Activated CD8-positive, alpha-beta memory T cell treated with anti-CD3 and anti-CD28 coated beads, Interleukin-2, amount 50 U/mL, for 4 hours (primary cell): ENCODE data around the gene CLEC2L.

Experiments
- DNase-seq: peaks from one replicate; pipeline ENCODE4 v3.0.0-alpha.2; 2020

Gene CLEC2L

GRCh38 chr7:139523199-139523941, at the start of gene CLEC2L:
CLEC2L (plus strand) TSS chr7:139523685; CDS start chr7:139523928, 243 bp downstream.
- DNase-seq = no peak

DNA sequence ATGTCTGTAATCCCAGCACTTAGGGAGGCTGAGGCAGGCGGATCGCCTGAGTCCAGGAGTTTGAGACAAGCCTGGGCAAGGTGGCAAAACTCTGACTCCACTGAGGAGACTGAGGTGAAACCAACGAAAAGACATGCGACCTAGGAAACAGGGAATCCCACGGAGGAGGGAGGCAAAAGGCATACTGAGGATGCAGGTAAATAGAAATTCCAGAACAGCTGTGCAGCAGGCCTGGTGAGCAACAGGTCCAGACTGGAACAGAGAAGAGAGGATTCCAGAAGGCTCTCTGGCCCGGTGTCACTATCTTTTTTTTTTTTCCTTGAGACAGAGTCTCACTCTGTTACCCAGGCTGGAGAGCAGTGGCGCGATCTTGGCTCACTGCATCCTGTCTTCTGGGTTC, 47.3 kb upstream of the CLEC2L start:
- DNase-seq = no peak

- no peak for DNase-seq
Observed at GRCh38 chr7:139476891-139477290, 46.6 kb upstream of the CLEC2L start.

DNA sequence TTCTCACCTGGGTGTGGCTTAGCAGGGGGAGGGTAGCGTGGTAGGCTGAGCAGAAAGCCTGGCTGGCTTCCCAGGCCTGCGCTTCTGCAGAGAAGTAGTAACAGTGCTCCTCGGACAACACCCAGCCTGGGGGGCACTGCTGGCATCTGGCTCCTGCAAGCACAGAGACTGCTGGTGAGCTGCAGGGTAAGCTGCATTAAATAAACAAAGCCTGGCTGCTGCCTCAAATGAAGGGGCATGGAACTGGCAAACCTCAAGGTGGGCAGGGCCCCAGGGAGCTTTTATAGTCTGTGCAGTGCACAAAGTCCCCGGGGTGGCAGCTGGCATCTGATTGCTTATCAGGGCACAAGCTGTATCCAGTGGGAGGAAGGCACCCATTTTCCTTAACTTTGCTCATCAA, 43.9 kb upstream of the CLEC2L start:
- no peak for DNase-seq

DNA sequence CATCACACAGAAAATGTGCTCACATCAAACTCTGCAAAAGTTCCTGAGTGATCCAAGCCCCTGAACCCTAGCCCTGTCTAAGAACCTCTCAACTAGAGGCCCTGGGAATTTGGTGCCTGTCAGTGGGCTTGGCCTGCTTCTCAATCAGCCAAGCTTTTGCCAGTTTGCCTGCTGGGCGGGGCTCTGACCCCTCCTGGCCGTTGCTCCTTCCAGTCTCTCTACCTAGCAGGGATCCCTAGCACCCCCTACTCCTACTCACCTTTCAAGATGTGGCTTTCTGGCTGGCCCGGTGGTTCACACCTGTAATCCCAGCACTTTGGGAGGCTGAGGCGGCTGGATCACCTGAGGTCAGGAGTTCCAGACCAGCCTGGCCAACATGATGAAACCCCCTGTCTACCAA, 42.1 kb upstream of the CLEC2L start:
- DNase-seq = no peak

DNA sequence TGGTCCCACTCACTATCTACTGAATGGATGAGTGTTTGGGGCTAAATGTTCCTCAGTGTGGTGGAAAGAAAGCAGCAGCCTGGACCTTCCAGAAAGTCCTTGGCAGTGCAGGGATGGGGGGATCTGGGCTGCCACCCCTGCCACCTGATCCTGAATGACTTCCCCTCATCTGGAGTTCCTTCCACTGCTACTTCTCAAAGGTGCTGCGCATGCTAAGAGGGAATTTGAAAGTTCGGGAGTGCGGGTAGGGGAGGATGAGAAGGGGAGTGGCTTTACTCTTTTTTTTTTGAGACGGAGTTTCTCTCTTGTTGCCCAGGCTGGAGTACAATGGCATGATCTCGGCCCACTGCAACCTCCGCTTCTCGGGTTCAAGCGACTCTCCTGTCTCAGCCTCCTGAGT, 41.4 kb upstream of the CLEC2L start:
- DNase-seq = no peak

DNA sequence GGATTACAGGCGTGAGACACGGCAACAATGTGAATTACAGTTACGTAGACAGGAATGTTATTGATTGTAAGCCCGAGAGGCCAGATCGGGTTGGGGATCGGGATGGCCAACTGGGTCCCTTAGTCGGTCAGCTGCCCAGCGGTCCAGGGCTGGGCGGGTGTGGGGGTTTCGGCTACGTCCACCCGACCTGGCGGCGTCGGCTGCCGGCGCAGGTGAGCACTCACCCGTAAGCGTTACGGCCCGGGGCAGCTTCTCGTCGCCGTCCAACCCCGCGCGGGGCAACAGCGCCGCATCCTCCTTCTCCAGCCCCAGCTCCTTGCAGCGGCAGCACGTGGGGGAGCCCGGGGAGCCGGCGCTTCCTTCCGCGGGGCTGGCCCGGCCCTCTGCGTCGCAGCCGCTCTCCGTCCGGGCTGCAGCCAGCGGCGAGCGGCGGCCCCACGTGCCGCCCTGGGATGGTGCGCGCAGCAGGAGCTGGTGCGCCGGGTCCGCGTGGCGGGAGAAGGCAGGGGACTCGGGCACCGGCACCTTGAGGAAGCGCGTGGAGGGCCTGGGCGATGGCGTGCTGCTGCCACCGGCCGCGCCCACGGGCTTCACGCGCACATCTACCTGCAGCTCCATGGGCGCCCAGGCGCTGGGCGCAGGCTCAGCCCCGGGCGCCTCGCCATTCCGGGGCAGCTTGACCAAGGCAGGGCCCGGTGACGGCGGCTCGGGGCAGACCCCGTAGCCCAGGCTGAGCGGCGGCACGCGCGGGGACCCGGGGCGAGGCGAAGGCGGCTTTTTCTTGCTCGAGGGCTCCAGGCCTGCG, 40.6 kb upstream of the CLEC2L start:
- DNase-seq = no peak

GRCh38 chr7:139487366-139488080, 36.0 kb upstream of the CLEC2L start:
- DNase-seq = no peak

DNA sequence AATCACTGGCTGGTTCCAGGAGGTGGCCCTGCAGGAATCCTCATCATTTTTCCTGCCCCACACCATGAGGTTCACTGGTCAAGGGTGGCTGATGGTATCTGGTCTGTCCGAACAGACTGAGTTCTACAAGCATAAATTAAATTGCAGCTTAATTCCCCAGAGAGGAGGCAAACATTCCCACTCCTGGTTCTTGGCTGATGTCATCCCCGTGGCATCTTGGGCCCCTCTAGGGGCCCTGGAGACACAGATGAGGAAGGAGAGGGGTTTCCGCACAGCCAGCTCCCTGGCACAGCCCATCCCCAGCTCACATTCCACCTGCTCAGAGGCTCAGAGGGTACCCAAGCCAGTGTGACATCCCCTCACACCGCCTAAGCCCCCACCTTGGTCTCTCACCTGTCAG, 34.7 kb upstream of the CLEC2L start:
- DNase-seq = no peak

DNA sequence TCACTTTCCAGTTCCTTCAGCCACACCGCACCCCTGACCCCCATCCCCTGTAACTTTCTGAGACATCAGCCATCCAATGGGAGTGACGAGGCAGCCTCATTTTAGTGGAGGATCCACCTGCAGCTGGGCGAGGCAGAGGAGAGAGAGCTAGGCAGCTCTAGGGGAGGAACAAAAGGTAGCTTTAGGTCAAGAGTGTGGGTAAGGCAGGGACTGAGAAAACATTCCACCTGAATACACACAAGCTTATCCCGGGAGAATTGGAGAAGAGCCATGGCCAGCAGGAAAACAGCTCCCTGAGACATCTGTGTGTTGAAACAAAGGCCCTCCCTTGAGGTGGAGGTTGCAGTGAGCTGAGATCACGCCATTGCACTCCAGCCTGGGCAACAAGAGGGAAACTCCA, 33.4 kb upstream of the CLEC2L start:
- DNase-seq = no peak

DNA sequence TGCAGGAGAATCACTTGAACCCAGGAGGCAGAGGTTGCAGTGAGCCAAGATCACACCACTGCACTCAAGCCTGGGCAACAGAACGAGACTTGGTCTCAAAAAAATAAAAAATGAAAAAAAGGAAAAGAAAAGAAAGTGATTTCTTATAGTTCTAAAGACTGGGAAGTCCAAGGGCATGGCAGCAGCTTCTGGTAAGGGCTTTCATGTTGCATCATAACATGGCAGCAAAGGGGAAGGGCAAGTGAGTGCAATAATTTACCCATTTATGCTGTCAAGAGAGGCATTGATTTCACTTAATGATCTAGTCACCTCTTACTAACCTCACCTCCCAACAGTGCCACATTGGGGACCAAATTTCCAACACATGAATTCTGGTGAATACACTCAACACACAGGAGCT, 31.2 kb upstream of the CLEC2L start:
- DNase-seq = no peak

- no peak for DNase-seq
Observed at GRCh38 chr7:139494835-139495579, 28.5 kb upstream of the CLEC2L start.

DNA sequence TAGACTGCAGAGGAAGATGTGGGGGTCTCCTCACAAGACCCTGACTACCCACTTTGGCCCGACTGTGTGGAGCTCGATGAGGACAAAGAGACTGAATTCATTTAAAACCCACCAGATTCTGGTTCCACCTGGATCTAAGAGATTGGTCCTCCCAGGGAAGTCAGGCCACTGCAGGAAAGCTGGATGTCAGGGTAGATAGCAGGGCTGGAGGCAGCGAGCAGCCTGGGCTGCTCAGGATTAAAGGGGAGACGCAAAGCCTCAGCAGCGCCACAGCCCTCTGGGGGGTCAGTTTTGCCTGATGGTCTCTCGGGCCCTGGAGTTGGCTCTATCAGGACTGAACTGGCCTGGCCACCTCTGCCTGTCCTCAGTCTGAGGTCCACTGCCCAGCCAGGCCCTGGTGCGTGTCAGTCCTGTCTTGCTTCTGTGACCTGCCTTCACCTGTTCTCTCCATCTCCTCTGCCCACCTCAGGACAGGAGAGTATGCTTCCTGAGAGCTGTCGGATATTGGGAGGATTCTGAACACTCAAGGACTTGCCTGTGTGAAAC, 27.8 kb upstream of the CLEC2L start:
- no peak for DNase-seq

GRCh38 chr7:139496528-139496927, 27.0 kb upstream of the CLEC2L start:
- no peak for DNase-seq

DNA sequence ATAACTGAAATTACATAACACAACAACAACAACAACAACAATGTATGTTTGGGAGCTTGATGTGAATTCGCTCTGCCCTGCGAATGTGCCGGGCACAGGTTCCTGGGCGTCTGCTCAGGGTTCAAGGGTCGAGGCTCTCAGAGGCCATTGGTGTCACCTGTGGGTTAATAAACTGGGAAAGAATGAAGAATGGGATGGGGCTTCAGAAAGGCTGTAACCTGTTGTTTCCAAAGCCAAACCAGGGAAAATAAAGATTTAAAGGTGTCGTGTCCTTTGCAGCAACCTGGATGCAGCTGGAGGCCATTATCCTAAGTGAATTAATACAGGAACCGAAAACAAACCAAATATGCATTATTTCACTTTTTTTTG, 22.7 kb upstream of the CLEC2L start:
- no peak for DNase-seq

- DNase-seq = no peak
Observed at GRCh38 chr7:139502226-139502625, 21.3 kb upstream of the CLEC2L start.

DNA sequence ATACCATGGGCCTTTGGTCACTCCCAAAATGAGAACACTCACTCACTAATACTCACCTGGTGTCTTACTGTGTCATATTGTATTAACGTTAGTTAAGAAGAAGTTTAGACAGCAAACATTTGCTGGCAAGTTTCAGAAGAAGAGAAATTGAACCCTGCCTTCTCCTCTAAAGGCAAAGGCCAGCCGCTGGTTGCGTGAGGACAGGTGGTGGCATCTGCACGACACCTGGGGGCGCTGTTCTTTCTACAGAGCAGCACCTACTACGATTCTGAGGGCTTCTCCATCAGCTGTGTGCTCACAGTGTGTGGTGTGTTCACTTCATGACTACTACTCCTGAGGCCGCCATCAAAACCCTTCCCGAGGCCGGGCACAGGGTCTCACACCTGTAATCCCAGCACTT, 17.9 kb upstream of the CLEC2L start:
- DNase-seq = no peak

DNA sequence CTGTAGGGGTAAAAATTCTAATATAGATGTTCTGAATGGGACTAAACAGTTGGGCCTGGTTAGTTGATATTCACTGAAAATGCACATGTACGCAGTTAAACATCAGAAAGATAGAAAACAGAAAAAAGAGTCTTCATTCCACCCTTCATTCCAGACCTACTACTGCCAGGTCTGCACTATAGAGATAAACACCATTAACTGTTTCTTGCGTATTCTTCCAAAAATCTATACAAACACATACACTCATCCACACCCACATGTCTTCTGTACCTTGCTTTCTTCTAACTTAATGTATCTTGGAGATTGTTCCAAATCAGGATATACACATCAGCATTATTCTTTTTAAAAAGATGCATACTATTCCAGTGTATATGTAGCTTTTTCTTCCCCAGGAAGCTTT, 13.9 kb upstream of the CLEC2L start:
- DNase-seq = no peak

DNA sequence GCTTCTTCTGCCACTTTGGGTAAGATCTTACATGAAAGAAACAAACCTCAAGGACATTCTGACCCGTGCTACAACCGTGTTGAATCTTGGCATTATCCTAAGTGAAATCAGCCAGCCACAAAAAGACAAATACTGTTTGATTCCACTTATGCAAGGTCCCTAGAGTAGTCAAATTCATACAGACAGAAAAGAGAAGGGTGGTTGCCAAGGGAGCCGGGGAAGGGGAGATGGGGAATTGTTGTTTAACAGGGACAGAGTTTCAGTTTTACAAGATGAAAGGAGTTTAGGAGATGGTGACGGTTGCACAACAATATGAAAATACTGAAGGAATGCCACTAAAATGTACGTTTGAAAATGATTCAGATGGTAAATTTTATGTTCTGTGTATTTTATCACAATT, 12.2 kb upstream of the CLEC2L start:
- no peak for DNase-seq

GRCh38 chr7:139515266-139515665, 8.2 kb upstream of the CLEC2L start:
- DNase-seq = no peak

DNA sequence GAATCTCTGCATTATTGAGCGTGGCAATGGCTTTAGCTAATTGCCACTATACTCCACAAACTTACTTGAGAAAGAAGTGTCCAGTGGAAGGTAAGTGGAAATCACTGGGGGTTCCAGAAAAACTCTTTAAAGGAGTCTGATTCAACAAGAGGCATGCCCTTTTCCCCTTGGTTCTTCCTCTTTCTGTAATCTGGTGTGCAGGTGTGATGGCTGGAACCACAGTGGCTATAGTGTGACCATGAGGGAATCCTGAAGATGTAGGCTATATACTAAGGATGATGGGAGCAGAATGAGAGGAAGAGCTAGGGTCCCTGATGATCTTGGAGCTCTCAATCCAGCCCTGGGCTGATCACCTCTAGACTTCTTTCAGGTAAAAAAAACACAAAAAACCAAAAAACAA, 2.0 kb upstream of the CLEC2L start:
- no peak for DNase-seq

- no peak for DNase-seq
Observed at GRCh38 chr7:139522830-139523198, 671 bp upstream of the CLEC2L start.
